ENCODE results near the gene GNPTG. TPM values are rescaled to one million over a fixed set of nuclear protein-coding genes. Genes with fewer than 3 reads are reported as not detected.

Gene GNPTG
- total and polyA plus RNA-seq, 2 donors (not counting 3 experiments of a cell fraction or from before 2014, with no cell fraction given) = 51.6 to 109 TPM

DNA sequence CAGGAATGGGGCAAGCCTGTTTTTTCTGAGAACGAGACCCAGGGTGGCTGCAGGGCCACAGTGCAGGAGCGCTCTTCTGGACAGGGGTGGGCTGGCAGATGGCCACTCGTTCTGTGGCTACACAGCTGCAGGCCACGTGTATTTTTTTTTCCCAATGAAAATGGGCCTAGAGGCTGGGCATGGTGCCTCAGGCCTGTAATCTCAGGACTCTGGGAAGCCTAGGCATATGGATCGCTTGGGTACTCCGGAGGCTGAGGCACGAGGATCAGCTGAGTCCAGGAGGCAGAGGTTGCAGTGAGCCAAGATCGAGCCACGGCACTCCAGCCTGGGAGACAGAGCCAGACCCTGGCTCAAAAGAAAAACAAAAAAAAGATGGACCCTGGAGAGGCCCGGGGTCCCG lies 56.0 kb downstream of the GNPTG start:
- H3K36me3 ChIP-seq (ENCODE audit: control insufficient read depth in 2 of 2, extremely low read depth in 1 of 2, insufficient read depth in 2 of 2, low read length in 2 of 2) = peaks cover 0 to 5% of the 10 kb centered on the region in 2 experiments
- H3K9me3 ChIP-seq (replicated peaks; ENCODE audit: control insufficient read depth, insufficient read depth, low read length) = no peaks in the 10 kb centered on the region
- no peaks in the 10 kb centered on the region for H3K79me2 ChIP-seq (ENCODE audit: control insufficient read depth, insufficient read depth, low read length)
- intact Hi-C loops (cut with micrococcal nuclease) (loop anchor here (5.0 to 10.0 kb wide), 2 partner anchors 103 to 135 kb away; partner anchors contain the start of gene UBE2I), dilution Hi-C loops (cut with MboI; ENCODE audit: extremely low pct_ligation_motif_present, low sequenced_read_pairs) (no loop called here)
- DNase-seq (ENCODE audit: low read depth, low spot score) = no peak
- no peak overlapping the region for H2AFZ ChIP-seq (ENCODE audit: low read depth, low read length)
- H3K27ac ChIP-seq (ENCODE audit: insufficient read depth, low read depth, low read length) = no peak overlapping the region
- no peaks in the 10 kb centered on the region for H3K9me1 ChIP-seq (replicated peaks; ENCODE audit: control insufficient read depth, extremely low read depth, insufficient read depth, low read length)
- H3K4me3 ChIP-seq (replicated peaks in 1 of 3; ENCODE audit: insufficient read depth in 1 of 3, low read depth in 1 of 3, low read length in 3 of 3) = no peak overlapping the region
- H3K27me3 ChIP-seq (ENCODE audit: control insufficient read depth in 2 of 2, insufficient read depth in 2 of 2, low read length in 2 of 2) = no peaks in the 10 kb centered on the region
- FAIRE-seq = no peak
- H4K20me1 ChIP-seq (replicated peaks; ENCODE audit: control insufficient read depth, extremely low read depth, insufficient read depth, low read length) = no peaks in the 10 kb centered on the region
- ChIA-PET POLR2A (interaction anchor here (0.5 kb wide), 1 partner anchor 215 kb away, joined by 3 read pairs; no protein-coding TSS in a partner anchor), CTCF (interaction anchor here (1.0 to 2.0 kb wide), 3 partner anchors 13 to 86 kb away, joined by 3 to 6 read pairs (median 4); partner anchors contain the start of gene UQCC4)
- H3K9ac ChIP-seq (replicated peaks; ENCODE audit: extremely low read depth, insufficient read depth, low read length) = no peak overlapping the region
- H3K4me1 ChIP-seq (ENCODE audit: control insufficient read depth, extremely low read depth, insufficient read depth, low read length) = peaks cover 5% of the 10 kb centered on the region
- TF ChIP-seq GATA2 (IDR thresholded peaks at IDR 0.05; ENCODE audit: insufficient read depth, insufficient read length, low read depth, low read length) = no peak
- no peak for TF ChIP-seq POLR2AphosphoS5 (IDR thresholded peaks at IDR 0.05; ENCODE audit: insufficient read depth, low read depth, low read length)
- no peak for TF ChIP-seq FOS (IDR thresholded peaks at IDR 0.05; ENCODE audit: borderline replicate concordance, insufficient read depth, low read length)
- TF ChIP-seq JUN (IDR thresholded peaks at IDR 0.05; ENCODE audit: borderline replicate concordance, insufficient read depth, insufficient read length, low read depth) = no peak
- no peak for TF ChIP-seq MYC (IDR thresholded peaks at IDR 0.05; ENCODE audit: low read depth, low read length)
- TF ChIP-seq EZH2 (IDR thresholded peaks at IDR 0.05; ENCODE audit: borderline replicate concordance, low read depth, low read length, severe bottlenecking) = no peak
- no peak for TF ChIP-seq POLR2A (IDR thresholded peaks at IDR 0.05; ENCODE audit: low read depth, low read length)
- TF ChIP-seq, protein P1, sequence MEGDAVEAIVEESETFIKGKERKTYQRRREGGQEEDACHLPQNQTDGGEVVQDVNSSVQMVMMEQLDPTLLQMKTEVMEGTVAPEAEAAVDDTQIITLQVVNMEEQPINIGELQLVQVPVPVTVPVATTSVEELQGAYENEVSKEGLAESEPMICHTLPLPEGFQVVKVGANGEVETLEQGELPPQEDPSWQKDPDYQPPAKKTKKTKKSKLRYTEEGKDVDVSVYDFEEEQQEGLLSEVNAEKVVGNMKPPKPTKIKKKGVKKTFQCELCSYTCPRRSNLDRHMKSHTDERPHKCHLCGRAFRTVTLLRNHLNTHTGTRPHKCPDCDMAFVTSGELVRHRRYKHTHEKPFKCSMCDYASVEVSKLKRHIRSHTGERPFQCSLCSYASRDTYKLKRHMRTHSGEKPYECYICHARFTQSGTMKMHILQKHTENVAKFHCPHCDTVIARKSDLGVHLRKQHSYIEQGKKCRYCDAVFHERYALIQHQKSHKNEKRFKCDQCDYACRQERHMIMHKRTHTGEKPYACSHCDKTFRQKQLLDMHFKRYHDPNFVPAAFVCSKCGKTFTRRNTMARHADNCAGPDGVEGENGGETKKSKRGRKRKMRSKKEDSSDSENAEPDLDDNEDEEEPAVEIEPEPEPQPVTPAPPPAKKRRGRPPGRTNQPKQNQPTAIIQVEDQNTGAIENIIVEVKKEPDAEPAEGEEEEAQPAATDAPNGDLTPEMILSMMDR (IDR thresholded peaks at IDR 0.05; ENCODE audit: extremely low read depth in 1 of 2, insufficient read depth in 1 of 2, low read depth in 1 of 2, low read length in 2 of 2) = no peak
- TF ChIP-seq, protein P2, sequence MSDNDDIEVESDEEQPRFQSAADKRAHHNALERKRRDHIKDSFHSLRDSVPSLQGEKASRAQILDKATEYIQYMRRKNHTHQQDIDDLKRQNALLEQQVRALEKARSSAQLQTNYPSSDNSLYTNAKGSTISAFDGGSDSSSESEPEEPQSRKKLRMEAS (IDR thresholded peaks at IDR 0.05; ENCODE audit: insufficient read depth, insufficient read length) = no peak
- no TSS peak for BruUV-seq (replicated peaks)
- peak overlapping the region; percentile 28 for H3K4me2 ChIP-seq (ENCODE audit: insufficient read depth, low read length)
